Karpas-422 (cell line): Measurements from ENCODE around the gene SAMD4B. TPM values are rescaled to one million over a fixed set of nuclear protein-coding genes. Genes with fewer than 3 reads are reported as not detected.

ENCODE experiments used
- DNase-seq: peaks from one replicate; pipeline ENCODE4 v3.0.0-alpha.2; 2015
- H2AFZ ChIP-seq: fragments of 200-600 bp; sonication (generic); 2 replicates; pipeline ENCODE4 v1.6.1; 2014; ENCODE audit warnings: antibody characterized with exemption, low read length, mixed read lengths
- H3K27ac ChIP-seq: fragments of 200-600 bp; sonication (generic); 2 replicates; pipeline ENCODE4 v1.5.1; 2014; ENCODE audit warnings: mild to moderate bottlenecking, low read length, moderate library complexity
- H3K27me3 ChIP-seq: fragments of 200-600 bp; sonication (generic); 2 replicates; pipeline ENCODE4 v1.6.1; 2014; ENCODE audit warnings: low read length, mixed read lengths
- H3K36me3 ChIP-seq: fragments of 200-600 bp; sonication (generic); 2 replicates; pipeline ENCODE4 v1.6.1; 2014; ENCODE audit warnings: low read length, mixed read lengths; ENCODE audit not compliant: insufficient read depth
- H3K4me1 ChIP-seq: fragments of 200-600 bp; sonication (generic); 2 replicates; pipeline ENCODE4 v1.6.1; 2014; ENCODE audit warnings: mild to moderate bottlenecking, low read length, mixed read lengths
- H3K4me2 ChIP-seq: fragments of 200-600 bp; sonication (generic); 2 replicates; pipeline ENCODE4 v1.6.1; 2014; ENCODE audit warnings: low read length, low read depth, mild to moderate bottlenecking; ENCODE audit not compliant: poor library complexity, severe bottlenecking
- H3K4me3 ChIP-seq: fragments of 200-600 bp; sonication (generic); 2 replicates; pipeline ENCODE4 v1.5.1; 2014; ENCODE audit warnings: mild to moderate bottlenecking, antibody characterized with exemption, low read length, mixed read lengths
- H3K79me2 ChIP-seq: fragments of 200-600 bp; sonication (generic); 2 replicates; pipeline ENCODE4 v1.6.1; 2014; ENCODE audit warnings: mild to moderate bottlenecking, low read length, mixed read lengths
- H3K9ac ChIP-seq: fragments of 200-600 bp; sonication (generic); 2 replicates; pipeline ENCODE4 v1.6.0; 2014; ENCODE audit warnings: low read length
- H3K9me2 ChIP-seq: fragments of 200-600 bp; sonication (generic), shearing (Covaris generic); replicated peaks from 2 replicates; pipeline ENCODE4 v1.6.0; 2014; ENCODE audit warnings: mild to moderate bottlenecking, low read length, moderate library complexity; ENCODE audit not compliant: insufficient read depth
- H3K9me3 ChIP-seq: fragments of 300-700, 200-600 bp; sonication (generic); 2 replicates; pipeline ENCODE4 v1.6.1; 2014; ENCODE audit warnings: low read length, mixed read lengths
- H4K20me1 ChIP-seq: fragments of 200-600 bp; sonication (generic); 2 replicates; pipeline ENCODE4 v1.6.1; 2014; ENCODE audit warnings: mild to moderate bottlenecking, antibody characterized with exemption, low read length, low read depth; ENCODE audit not compliant: insufficient read depth
- total RNA-seq: library from RNA; depleted of rRNA; stranded (reverse); fragments of >200 nt; shearing (Covaris generic); gene quantifications from 2 replicates; pipeline ENCODE4 v1.2.3, GENCODE V29; 2014; ENCODE audit warnings: low replicate concordance; rRNA removed

SAMD4B gene
- total RNA-seq: 50.9 and 78.1 TPM in 2 replicates

GRCh38 chr19:39341719-39342604 is at the start of gene SAMD4B:
TSS of gene SAMD4B (plus strand) at chr19:39342421. CDS start at chr19:39356894, 14,473 bp downstream.
- H3K9ac ChIP-seq: peak within 1 kb of the TSS; percentile 98
- peaks cover 43% of the 10 kb centered on the region for H3K4me1 ChIP-seq
- no peaks in the 10 kb centered on the region; the same call in 1 of the 2 replicates for H4K20me1 ChIP-seq
- no peaks in the 10 kb centered on the region for H3K9me2 ChIP-seq
- no peaks in the 10 kb centered on the region for H3K36me3 ChIP-seq
- H3K27me3 ChIP-seq: no peaks in the 10 kb centered on the region
- H3K4me3 ChIP-seq: peak within 1 kb of the TSS; percentile 92
- peaks cover 44% of the 10 kb centered on the region for H3K79me2 ChIP-seq
- H3K9me3 ChIP-seq: no peaks in the 10 kb centered on the region
- peak within 1 kb of the TSS; percentile 45 for H3K27ac ChIP-seq
- peak; percentile 99 for DNase-seq
- peak within 1 kb of the TSS; percentile 94 for H3K4me2 ChIP-seq
- H2AFZ ChIP-seq: peak within 1 kb of the TSS; percentile 66

- no peak overlapping the region for H2AFZ ChIP-seq
- no peaks in the 10 kb centered on the region for H3K4me1 ChIP-seq
- H3K9me3 ChIP-seq: no peaks in the 10 kb centered on the region
- no peak overlapping the region for H3K4me3 ChIP-seq
- H3K4me2 ChIP-seq: no peak overlapping the region
- H3K27ac ChIP-seq: no peak overlapping the region
- no peaks in the 10 kb centered on the region for H3K79me2 ChIP-seq
- H4K20me1 ChIP-seq: no peaks in the 10 kb centered on the region
- no peaks in the 10 kb centered on the region for H3K9me2 ChIP-seq
- no peak overlapping the region for H3K9ac ChIP-seq
- DNase-seq: no peak
- H3K36me3 ChIP-seq: no peaks in the 10 kb centered on the region
- no peaks in the 10 kb centered on the region for H3K27me3 ChIP-seq
Measured at GRCh38 chr19:39293394-39293793, 48.8 kb upstream of the SAMD4B start.

GRCh38 chr19:39296055-39296645 is 46.1 kb upstream of the SAMD4B start, which contains the start of gene IFNL1:
TSS of gene IFNL1 (plus strand) at chr19:39296407. CDS start at chr19:39296422, 15 bp downstream.
- no peaks in the 10 kb centered on the region for H3K4me1 ChIP-seq
- H3K9me3 ChIP-seq: no peaks in the 10 kb centered on the region
- DNase-seq: no peak
- no peaks in the 10 kb centered on the region for H4K20me1 ChIP-seq
- H3K79me2 ChIP-seq: no peaks in the 10 kb centered on the region
- H3K9ac ChIP-seq: no peak within 1 kb of the TSS
- no peaks in the 10 kb centered on the region for H3K27me3 ChIP-seq
- H3K9me2 ChIP-seq: no peaks in the 10 kb centered on the region
- no peaks in the 10 kb centered on the region for H3K36me3 ChIP-seq
- no peak within 1 kb of the TSS for H2AFZ ChIP-seq
- no peak within 1 kb of the TSS for H3K27ac ChIP-seq
- H3K4me2 ChIP-seq: no peak within 1 kb of the TSS
- no peak within 1 kb of the TSS for H3K4me3 ChIP-seq

GRCh38 chr19:39296906-39297305 is 45.3 kb upstream of the SAMD4B start:
- Histone ChIP-seq H4K20me1 (no peaks in the 10 kb centered on the region), H2AFZ (no peak overlapping the region)

GRCh38 chr19:39297931-39298634 is 44.1 kb upstream of the SAMD4B start:
- Histone ChIP-seq H3K9me2 (no peaks in the 10 kb centered on the region), H2AFZ (no peak overlapping the region), H3K4me1 (no peaks in the 10 kb centered on the region), H3K9ac (no peak overlapping the region), H3K9me3 (no peaks in the 10 kb centered on the region), H4K20me1 (no peaks in the 10 kb centered on the region), H3K79me2 (no peaks in the 10 kb centered on the region), H3K27me3 (no peaks in the 10 kb centered on the region), H3K36me3 (no peaks in the 10 kb centered on the region), H3K4me3 (no peak overlapping the region), H3K4me2 (no peak overlapping the region), H3K27ac (no peak overlapping the region)
- no peak for DNase-seq

More at GRCh38 chr19:39296906-39297305, 45.3 kb upstream of the SAMD4B start:
- Histone ChIP-seq H3K79me2 (no peaks in the 10 kb centered on the region), H3K27ac (no peak overlapping the region), H3K9ac (no peak overlapping the region), H3K9me3 (no peaks in the 10 kb centered on the region), H3K4me1 (no peaks in the 10 kb centered on the region), H3K36me3 (no peaks in the 10 kb centered on the region), H3K9me2 (no peaks in the 10 kb centered on the region), H3K4me2 (no peak overlapping the region), H3K27me3 (no peaks in the 10 kb centered on the region), H3K4me3 (no peak overlapping the region)
- no peak for DNase-seq

- no peaks in the 10 kb centered on the region for H3K36me3 ChIP-seq
- no peak overlapping the region for H3K27ac ChIP-seq
- no peak for DNase-seq
- no peaks in the 10 kb centered on the region for H3K27me3 ChIP-seq
- no peak overlapping the region for H3K4me2 ChIP-seq
- H3K9ac ChIP-seq: no peak overlapping the region
- H3K4me3 ChIP-seq: no peak overlapping the region
- no peaks in the 10 kb centered on the region for H3K79me2 ChIP-seq
- no peaks in the 10 kb centered on the region for H3K9me3 ChIP-seq
- no peak overlapping the region for H2AFZ ChIP-seq
- H3K4me1 ChIP-seq: no peaks in the 10 kb centered on the region
- H4K20me1 ChIP-seq: no peaks in the 10 kb centered on the region
- H3K9me2 ChIP-seq: no peaks in the 10 kb centered on the region
Measured at GRCh38 chr19:39299404-39299803, 42.8 kb upstream of the SAMD4B start.

- no peak for DNase-seq
Measured at GRCh38 chr19:39299832-39300231, 42.4 kb upstream of the SAMD4B start.

GRCh38 chr19:39301021-39301420 is 41.2 kb upstream of the SAMD4B start:
- Histone ChIP-seq H3K79me2 (no peaks in the 10 kb centered on the region), H3K4me2 (no peak overlapping the region), H4K20me1 (no peaks in the 10 kb centered on the region), H3K4me1 (no peaks in the 10 kb centered on the region), H3K9me2 (no peaks in the 10 kb centered on the region), H3K36me3 (no peaks in the 10 kb centered on the region), H3K27me3 (no peaks in the 10 kb centered on the region), H2AFZ (no peak overlapping the region), H3K9ac (no peak overlapping the region), H3K9me3 (no peaks in the 10 kb centered on the region), H3K27ac (no peak overlapping the region), H3K4me3 (no peak overlapping the region)
- DNase-seq: no peak

More at GRCh38 chr19:39299832-39300231, 42.4 kb upstream of the SAMD4B start:
- H3K4me3 ChIP-seq: no peak overlapping the region
- no peaks in the 10 kb centered on the region for H3K79me2 ChIP-seq
- no peaks in the 10 kb centered on the region for H3K27me3 ChIP-seq
- H2AFZ ChIP-seq: no peak overlapping the region
- H3K4me2 ChIP-seq: no peak overlapping the region
- H3K9ac ChIP-seq: no peak overlapping the region
- no peaks in the 10 kb centered on the region for H3K36me3 ChIP-seq
- no peaks in the 10 kb centered on the region for H3K4me1 ChIP-seq
- no peak overlapping the region for H3K27ac ChIP-seq
- H3K9me3 ChIP-seq: no peaks in the 10 kb centered on the region
- no peaks in the 10 kb centered on the region for H3K9me2 ChIP-seq
- H4K20me1 ChIP-seq: no peaks in the 10 kb centered on the region
